Measurements from ENCODE around the gene CDK5RAP2. TPM values are rescaled to one million over a fixed set of nuclear protein-coding genes. Genes with fewer than 3 reads are reported as not detected.

Gene CDK5RAP2
- total RNA-seq, 1 experiment from 2014 or later, result 50.0 TPM

DNA sequence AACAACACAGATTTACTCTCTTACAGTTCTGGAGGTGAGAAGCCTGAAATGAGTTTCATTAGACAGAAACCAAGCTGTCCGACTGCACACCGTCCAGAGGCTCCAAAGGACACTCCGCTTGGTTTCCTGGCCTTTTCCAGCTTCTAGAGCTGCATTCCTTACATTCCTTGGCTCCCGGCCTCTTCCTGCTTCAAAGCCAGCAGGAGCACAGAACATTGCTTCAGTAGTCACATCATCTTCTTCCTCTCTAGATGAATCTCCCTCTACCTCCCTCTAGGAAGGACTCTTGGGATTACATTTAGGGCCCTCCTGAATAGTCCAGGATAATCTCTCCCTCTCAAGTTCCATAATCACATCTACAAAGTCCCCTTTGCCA lies 213.3 kb downstream of the CDK5RAP2 start:
- no peaks in the 10 kb centered on the region for H3K36me3 Mint-ChIP-seq (ENCODE audit: insufficient read depth, unreplicated experiment)
- peaks cover 7% of the 10 kb centered on the region for H3K4me1 Mint-ChIP-seq (ENCODE audit: insufficient read depth, unreplicated experiment)
- TF ChIP-seq, protein P1, sequence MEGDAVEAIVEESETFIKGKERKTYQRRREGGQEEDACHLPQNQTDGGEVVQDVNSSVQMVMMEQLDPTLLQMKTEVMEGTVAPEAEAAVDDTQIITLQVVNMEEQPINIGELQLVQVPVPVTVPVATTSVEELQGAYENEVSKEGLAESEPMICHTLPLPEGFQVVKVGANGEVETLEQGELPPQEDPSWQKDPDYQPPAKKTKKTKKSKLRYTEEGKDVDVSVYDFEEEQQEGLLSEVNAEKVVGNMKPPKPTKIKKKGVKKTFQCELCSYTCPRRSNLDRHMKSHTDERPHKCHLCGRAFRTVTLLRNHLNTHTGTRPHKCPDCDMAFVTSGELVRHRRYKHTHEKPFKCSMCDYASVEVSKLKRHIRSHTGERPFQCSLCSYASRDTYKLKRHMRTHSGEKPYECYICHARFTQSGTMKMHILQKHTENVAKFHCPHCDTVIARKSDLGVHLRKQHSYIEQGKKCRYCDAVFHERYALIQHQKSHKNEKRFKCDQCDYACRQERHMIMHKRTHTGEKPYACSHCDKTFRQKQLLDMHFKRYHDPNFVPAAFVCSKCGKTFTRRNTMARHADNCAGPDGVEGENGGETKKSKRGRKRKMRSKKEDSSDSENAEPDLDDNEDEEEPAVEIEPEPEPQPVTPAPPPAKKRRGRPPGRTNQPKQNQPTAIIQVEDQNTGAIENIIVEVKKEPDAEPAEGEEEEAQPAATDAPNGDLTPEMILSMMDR (IDR thresholded peaks at IDR 0.05; ENCODE audit: unreplicated experiment), result no peak
- no peak overlapping the region for H3K4me3 Mint-ChIP-seq (ENCODE audit: unreplicated experiment)
- POLR2A ChIA-PET, result no interaction called here
- no peaks in the 10 kb centered on the region for H3K27me3 Mint-ChIP-seq (ENCODE audit: insufficient read depth, unreplicated experiment)
- H3K27ac Mint-ChIP-seq (ENCODE audit: low read depth, unreplicated experiment), result peak overlapping the region; percentile 74
- peak; percentile 83 for DNase-seq (ENCODE audit: unreplicated experiment)
- no TSS peak for BruUV-seq (replicated peaks)
- CTCF ChIA-PET, result interaction anchor here (0.7 to 1.5 kb wide), 2 partner anchors 165 to 809 kb away, joined by 4 read pairs; no protein-coding TSS in a partner anchor
- intact Hi-C loops (cut with micrococcal nuclease), result no loop called here
- peaks cover 7% of the 10 kb centered on the region for H3K9me3 Mint-ChIP-seq (ENCODE audit: unreplicated experiment)

DNA sequence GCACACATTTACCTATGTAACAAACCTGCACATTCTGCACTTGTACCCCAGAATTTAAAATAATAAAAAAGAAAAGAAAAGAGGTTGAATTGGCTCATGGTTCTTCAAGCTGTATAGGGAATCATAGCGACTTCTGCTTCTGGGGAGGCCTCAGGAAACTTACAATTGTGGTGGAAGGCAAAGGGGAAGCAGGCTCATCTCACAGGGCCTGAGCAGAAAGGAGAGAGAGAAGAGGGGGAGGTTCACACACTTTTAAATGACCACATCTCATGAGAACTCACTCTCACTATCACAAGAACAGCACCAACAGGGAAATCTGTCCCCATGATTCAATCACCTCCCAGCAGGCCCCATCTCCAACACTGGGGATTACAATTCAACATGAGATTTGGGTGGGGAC lies 214.6 kb downstream of the CDK5RAP2 start:
- intact Hi-C loops (cut with micrococcal nuclease), result no loop called here
- H3K4me1 Mint-ChIP-seq (ENCODE audit: insufficient read depth, unreplicated experiment), result peaks cover 7% of the 10 kb centered on the region
- no peak for DNase-seq (ENCODE audit: unreplicated experiment)
- ChIA-PET POLR2A (no interaction called here), CTCF (interaction anchor here (0.6 to 1.5 kb wide), 2 partner anchors 167 to 397 kb away, joined by 3 to 4 read pairs; no protein-coding TSS in a partner anchor)
- peaks cover 7% of the 10 kb centered on the region for H3K9me3 Mint-ChIP-seq (ENCODE audit: unreplicated experiment)
- TF ChIP-seq, protein P1 (IDR thresholded peaks at IDR 0.05; ENCODE audit: unreplicated experiment), result no peak
- H3K27me3 Mint-ChIP-seq (ENCODE audit: insufficient read depth, unreplicated experiment), result no peaks in the 10 kb centered on the region
- no peak overlapping the region for H3K27ac Mint-ChIP-seq (ENCODE audit: low read depth, unreplicated experiment)
- no peaks in the 10 kb centered on the region for H3K36me3 Mint-ChIP-seq (ENCODE audit: insufficient read depth, unreplicated experiment)
- no peak overlapping the region for H3K4me3 Mint-ChIP-seq (ENCODE audit: unreplicated experiment)
- BruUV-seq (replicated peaks), result no TSS peak

DNA sequence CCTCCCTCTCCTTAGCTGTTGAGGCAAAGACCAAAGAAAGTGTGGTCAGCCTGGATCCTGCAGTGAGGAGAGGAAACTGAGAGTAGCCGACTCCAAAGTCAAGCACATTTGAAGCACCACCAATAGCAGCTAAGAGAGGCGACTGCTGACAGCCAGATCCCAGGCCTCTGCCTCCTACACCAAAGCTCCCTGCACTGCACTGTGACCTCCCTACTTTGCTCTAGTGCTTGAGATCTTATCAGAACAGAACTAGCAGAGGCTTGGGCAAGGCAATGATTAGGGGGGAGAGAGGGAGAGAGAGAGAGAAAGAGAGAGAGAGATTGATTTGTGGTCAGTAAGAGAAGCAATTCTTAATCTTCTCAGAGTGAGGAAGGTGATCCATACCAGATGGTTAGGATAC lies 216.3 kb downstream of the CDK5RAP2 start:
- H3K9me3 Mint-ChIP-seq (ENCODE audit: unreplicated experiment), result peaks cover 7% of the 10 kb centered on the region
- H3K27ac Mint-ChIP-seq (ENCODE audit: low read depth, unreplicated experiment), result no peak overlapping the region
- peaks cover 7% of the 10 kb centered on the region for H3K4me1 Mint-ChIP-seq (ENCODE audit: insufficient read depth, unreplicated experiment)
- no peaks in the 10 kb centered on the region for H3K27me3 Mint-ChIP-seq (ENCODE audit: insufficient read depth, unreplicated experiment)
- DNase-seq (ENCODE audit: unreplicated experiment), result no peak
- H3K36me3 Mint-ChIP-seq (ENCODE audit: insufficient read depth, unreplicated experiment), result no peaks in the 10 kb centered on the region
- no TSS peak for BruUV-seq (replicated peaks)
- intact Hi-C loops (cut with micrococcal nuclease), result no loop called here
- ChIA-PET CTCF (interaction anchor here (0.5 kb wide), 1 partner anchor 14 kb away, joined by 3 read pairs; no protein-coding TSS in a partner anchor), POLR2A (no interaction called here)
- H3K4me3 Mint-ChIP-seq (ENCODE audit: unreplicated experiment), result no peak overlapping the region
- TF ChIP-seq, protein P1 (IDR thresholded peaks at IDR 0.05; ENCODE audit: unreplicated experiment), result no peak

DNA sequence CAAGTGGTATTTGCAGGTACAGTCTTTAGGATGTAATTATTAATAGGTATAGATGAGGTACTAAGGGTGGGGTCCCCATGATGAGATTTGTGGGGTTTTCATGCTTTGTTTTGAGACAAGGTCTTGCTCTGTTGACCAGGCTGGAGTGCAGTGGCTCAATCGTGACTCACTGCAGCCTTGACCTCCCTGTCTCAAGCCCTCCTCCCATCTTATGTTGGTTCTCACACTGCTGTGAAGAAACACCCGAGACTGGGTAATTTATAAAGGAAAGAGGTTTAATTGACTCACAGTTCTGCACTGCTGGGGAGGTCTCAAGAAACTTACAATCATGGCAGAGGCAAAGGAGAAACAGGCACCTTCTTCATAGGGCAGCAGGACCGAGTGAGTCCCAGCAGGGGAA lies 217.5 kb downstream of the CDK5RAP2 start:
- DNase-seq (ENCODE audit: unreplicated experiment), result no peak
- peaks cover 7% of the 10 kb centered on the region for H3K4me1 Mint-ChIP-seq (ENCODE audit: insufficient read depth, unreplicated experiment)
- TF ChIP-seq, protein P1 (IDR thresholded peaks at IDR 0.05; ENCODE audit: unreplicated experiment), result no peak

More for the DNA sequence above, 217.5 kb downstream of the CDK5RAP2 start:
- Mint-ChIP-seq H3K27me3 (ENCODE audit: insufficient read depth, unreplicated experiment) (no peaks in the 10 kb centered on the region), H3K4me3 (ENCODE audit: unreplicated experiment) (no peak overlapping the region), H3K27ac (ENCODE audit: low read depth, unreplicated experiment) (no peak overlapping the region), H3K36me3 (ENCODE audit: insufficient read depth, unreplicated experiment) (no peaks in the 10 kb centered on the region), H3K9me3 (ENCODE audit: unreplicated experiment) (peaks cover 7% of the 10 kb centered on the region)
- ChIA-PET POLR2A (interaction anchor here (0.6 kb wide), 1 partner anchor 821 kb away, joined by 3 read pairs; no protein-coding TSS in a partner anchor), CTCF (interaction anchor here (0.6 kb wide), 1 partner anchor 392 kb away, joined by 3 read pairs; no protein-coding TSS in a partner anchor)
- no TSS peak for BruUV-seq (replicated peaks)
- intact Hi-C loops (cut with micrococcal nuclease), result no loop called here
